DMS53 treated with DMSO at 0.1 percent for 48 hours (cell line): ENCODE results near the gene IKZF1.
"Not testable (repeated sequence)": the region's sequence is repeated elsewhere in the genome, so short reads cannot be mapped to it uniquely, and the experiment has no call there.

Experiments used
- DNase-seq: peaks from one replicate; lab custom pipeline; 2025; ENCODE audit not compliant: unreplicated experiment; lab: John Stamatoyannopoulos, UW

Gene IKZF1

GRCh38 chr7:50332241-50333165 is 28.0 kb downstream of the IKZF1 start:
- DNase-seq: no peak

DNA sequence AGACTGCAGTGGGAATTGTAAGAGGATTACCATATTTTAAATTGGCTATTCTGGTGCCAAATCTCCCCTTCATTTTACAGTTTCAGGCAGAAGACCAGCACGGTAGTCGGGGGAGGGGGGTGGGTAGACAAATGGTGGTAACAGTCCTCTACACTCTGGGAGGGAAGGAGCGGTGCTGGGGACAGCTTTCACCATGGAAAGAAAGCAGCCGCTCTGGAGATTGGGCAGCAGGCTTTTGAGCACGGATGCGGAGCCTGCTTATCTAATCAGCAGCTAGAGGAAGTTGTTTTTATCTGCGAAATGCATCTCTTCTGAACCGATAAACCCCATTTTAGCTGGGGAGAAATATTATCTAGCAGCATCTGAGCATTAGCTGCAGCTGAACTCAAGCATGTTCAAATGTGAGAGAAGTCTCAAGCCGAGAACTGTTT is 28.7 kb downstream of the IKZF1 start:
- DNase-seq: no peak

- no peak for DNase-seq
Observed at GRCh38 chr7:50334341-50334994, 30.0 kb downstream of the IKZF1 start.

GRCh38 chr7:50335230-50335794 is 30.8 kb downstream of the IKZF1 start:
- no peak for DNase-seq

- no peak for DNase-seq
Observed at GRCh38 chr7:50335795-50336754, 31.6 kb downstream of the IKZF1 start.

GRCh38 chr7:50336894-50337703 is 32.6 kb downstream of the IKZF1 start:
- DNase-seq: no peak

- DNase-seq: not testable (repeated sequence)
Observed at GRCh38 chr7:50339472-50339871, 35.0 kb downstream of the IKZF1 start.

- no peak for DNase-seq
Observed at GRCh38 chr7:50339990-50340500, 35.5 kb downstream of the IKZF1 start.

- no peak for DNase-seq
Observed at GRCh38 chr7:50341724-50342123, 37.2 kb downstream of the IKZF1 start.

- DNase-seq: no peak
Observed at GRCh38 chr7:50342616-50343114, 38.1 kb downstream of the IKZF1 start.

DNA sequence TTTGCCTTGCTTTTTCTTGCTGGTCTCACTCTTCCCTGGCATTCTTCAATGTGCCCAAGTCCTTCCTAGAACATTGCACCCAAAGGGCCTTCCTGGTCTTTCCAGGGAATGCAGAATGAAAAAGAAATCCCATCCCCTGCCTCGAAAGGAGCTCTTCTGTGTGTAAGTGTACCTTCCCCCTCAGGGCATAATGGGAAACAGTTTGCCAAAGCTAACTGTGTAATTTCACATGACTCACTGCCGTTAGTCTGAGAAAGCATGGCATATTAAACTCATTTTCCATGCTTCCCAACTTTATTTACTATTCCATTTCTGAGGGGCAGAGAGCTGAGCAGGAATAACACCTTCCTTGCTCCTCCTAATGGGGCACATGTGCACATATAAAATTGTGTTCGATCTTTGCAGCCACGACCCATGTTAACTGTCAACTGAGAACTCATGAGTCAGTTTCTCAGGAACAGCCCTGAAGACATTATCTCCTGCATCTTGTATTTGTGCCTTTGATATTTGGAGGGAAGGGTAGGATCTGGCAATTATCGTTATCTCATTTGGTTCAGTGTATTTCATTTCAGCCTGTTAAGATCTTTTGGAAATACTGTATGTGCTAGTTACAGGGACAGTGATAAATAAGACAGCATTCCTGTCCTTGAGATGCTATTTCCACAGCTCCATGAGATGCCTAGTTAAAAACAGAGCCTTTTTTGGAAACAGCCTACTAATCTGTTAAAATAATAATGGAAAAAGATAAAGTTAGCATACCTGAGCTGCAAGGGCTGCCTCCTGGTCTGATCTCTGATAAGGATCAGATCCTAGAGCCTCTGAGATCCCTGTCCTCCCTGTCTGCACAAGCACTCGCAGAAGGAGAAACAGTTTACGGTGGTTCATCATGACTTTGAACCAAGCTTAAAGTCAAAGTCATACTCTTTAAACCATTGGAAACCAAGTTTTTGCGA is 42.3 kb downstream of the IKZF1 start:
- DNase-seq: no peak

- DNase-seq: no peak
Observed at GRCh38 chr7:50347693-50348092, 43.2 kb downstream of the IKZF1 start.

GRCh38 chr7:50348469-50349162 is 44.1 kb downstream of the IKZF1 start:
- no peak for DNase-seq

DNA sequence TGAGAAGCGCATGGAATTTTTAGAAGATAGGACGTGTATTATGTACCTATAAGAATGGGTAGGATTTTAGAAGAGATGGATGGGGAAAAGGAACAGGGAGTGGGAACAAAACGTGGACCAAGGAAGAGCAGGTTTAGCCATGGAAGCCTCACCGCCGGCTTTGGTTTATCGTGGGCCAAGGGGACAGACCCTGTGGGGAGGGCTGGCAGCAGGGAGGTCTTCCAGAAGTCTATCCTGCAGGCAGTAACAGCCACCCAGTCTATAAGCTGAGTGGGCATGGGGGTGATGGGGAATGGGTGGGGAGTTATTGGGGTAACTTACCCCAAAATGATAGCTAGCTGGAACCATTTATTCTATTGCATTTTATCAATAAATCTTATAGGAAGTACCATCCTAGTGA is 44.9 kb downstream of the IKZF1 start:
- DNase-seq: no peak

DNA sequence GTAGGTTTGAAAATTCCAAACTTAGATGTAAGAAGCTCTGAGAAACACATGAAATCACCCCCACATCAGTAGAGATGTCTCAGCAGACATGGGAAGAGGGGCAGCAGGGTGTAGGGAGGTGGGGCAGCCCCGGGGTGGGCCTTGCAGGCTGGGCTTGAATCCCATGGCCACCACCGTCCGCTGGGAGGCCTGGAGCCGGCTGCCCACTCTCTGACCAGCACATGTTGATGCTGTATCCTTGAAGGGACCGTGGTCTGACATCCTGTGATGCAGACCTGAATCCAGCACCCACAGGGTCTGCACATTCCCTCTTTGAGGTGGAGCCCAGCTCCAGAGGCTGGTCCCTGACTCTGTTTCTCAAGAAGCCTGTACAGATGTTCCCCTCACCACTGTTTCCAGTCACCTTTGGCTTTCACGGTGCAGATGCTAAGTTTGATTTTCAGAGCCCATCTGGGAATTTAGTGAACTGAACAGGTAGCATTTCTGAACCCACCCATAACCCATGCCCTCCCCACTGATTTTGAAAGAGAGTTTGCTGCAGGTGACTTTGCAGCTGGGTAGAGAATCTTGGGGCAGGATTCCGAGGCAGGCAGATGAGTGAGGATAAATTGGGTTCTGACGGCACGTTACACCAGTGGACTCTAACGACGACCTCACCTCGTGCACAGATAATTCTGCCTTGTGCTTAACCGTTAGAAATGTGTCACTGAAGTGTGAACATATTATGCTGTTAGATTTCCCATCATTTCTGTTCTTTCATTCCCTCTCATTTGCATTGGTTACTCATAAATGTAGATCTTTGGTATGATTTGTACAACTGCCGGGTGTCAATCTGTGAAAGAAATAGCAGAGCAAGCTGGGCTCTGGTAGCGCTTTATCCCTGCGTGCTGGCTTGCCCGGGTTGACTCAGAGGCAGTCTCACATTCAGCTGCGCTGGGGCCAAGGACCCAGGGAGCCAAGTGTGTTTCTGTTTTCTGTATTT is 45.7 kb downstream of the IKZF1 start:
- DNase-seq: no peak

DNA sequence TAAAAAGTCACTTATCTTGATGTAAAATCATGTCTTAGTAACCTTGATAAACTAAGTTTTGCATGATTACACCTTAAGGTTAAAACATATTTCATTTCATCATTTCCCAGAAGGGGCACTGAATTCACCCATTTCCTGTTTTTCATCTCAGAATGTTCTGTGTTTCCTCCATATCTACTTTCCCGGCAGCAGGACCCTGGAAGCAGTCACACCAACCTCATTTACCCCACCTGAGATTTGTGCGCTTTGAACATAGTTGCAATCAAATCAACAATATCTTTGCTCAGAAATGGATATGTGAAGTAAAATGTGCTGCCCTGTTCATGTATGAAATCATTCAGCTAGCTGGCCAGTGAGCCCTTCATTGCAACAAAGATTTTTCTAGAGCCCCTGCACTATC is 46.8 kb downstream of the IKZF1 start:
- DNase-seq: no peak

DNA sequence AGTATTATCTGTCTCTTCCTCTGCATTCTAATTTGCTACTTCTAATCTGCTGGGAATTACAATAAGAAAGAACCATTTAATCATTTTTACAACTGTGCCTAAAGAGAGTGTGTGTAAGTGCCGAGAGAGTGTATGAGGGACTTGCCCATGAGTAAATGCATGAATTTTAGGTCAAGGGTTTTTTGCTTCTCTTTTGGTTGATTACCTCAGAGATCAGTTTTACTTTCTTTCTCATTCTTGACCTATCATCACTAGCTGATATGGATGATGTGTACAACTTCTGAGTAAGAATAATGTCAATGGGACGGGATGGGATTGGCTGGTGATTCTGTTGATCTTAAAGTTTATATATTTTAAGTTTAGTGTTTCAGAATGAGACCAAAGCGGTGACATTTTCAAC is 47.8 kb downstream of the IKZF1 start:
- no peak for DNase-seq
